PC-9 (cell line): ENCODE measurements around the gene CES2. TPM values are rescaled to one million over a fixed set of nuclear protein-coding genes. Genes with fewer than 3 reads are reported as not detected.

Source experiments
- BruUV-seq: library from RNA; stranded (reverse); fragments of 400-500 nt; replicated peaks from 2 replicates; lab custom pipeline; 2021; lab: Mats Ljungman, UMichigan
- CTCF ChIA-PET: fragments of 300-600 bp; sonication (Branson Sonifier 250); formaldehyde crosslinking; loops from one replicate; lab custom pipeline; 2022; ENCODE audit warnings: antibody characterized with exemption; lab: Charles Lee
- POLR2A ChIA-PET: fragments of 300-600 bp; sonication (Branson Sonifier 250); formaldehyde crosslinking; loops from one replicate; lab custom pipeline; 2022; ENCODE audit warnings: antibody characterized with exemption; ENCODE audit not compliant: unreplicated experiment; lab: Charles Lee
- DNase-seq, 2 experiments: peaks; one replicate each; pipeline versions ENCODE4 v3.0.0 to v3.0.0-alpha.2; 2015 to 2022; ENCODE audit warnings: mixed read lengths in 1 of 2
- H2AFZ ChIP-seq: fragments of 200-600 bp; sonication (generic); 2 replicates; pipeline ENCODE4 v1.8.1; 2017; ENCODE audit warnings: antibody characterized with exemption
- H3F3A ChIP-seq: fragments of 200-600 bp; sonication (generic); 2 replicates; pipeline ENCODE4 v1.8.1; 2017; ENCODE audit warnings: antibody characterized with exemption, mild to moderate bottlenecking, low read depth; ENCODE audit not compliant: insufficient read depth
- H3K27ac ChIP-seq: fragments of 200-600 bp; sonication (generic); 2 replicates; pipeline ENCODE4 v1.6.1; 2016; ENCODE audit warnings: mixed run types
- H3K27me3 ChIP-seq: fragments of 200-600 bp; sonication (generic); 2 replicates; pipeline ENCODE4 v1.6.1; 2016; ENCODE audit warnings: low read depth, mixed run types; ENCODE audit not compliant: insufficient read depth
- H3K36me3 ChIP-seq: fragments of 200-600 bp; sonication (generic); 2 replicates; pipeline ENCODE4 v1.6.1; 2016; ENCODE audit warnings: low read depth, mixed run types
- H3K4me1 ChIP-seq: fragments of 200-600 bp; sonication (generic); replicated peaks from 2 replicates; pipeline ENCODE4 v1.6.1; 2016; ENCODE audit warnings: mixed run types; ENCODE audit not compliant: insufficient read depth
- H3K4me2 ChIP-seq: fragments of 200-600 bp; sonication (generic); 2 replicates; pipeline ENCODE4 v1.6.1; 2017; ENCODE audit warnings: mixed run types
- H3K4me3 ChIP-seq: fragments of 200-600 bp; sonication (generic); 2 replicates; pipeline ENCODE4 v1.6.1; 2016; ENCODE audit warnings: mixed run types
- H3K79me2 ChIP-seq: fragments of 200-600 bp; sonication (generic); 2 replicates; pipeline ENCODE4 v1.6.1; 2017; ENCODE audit warnings: low read depth, mixed run types
- H3K9me2 ChIP-seq: fragments of 200-600 bp; sonication (generic); 2 replicates; pipeline ENCODE4 v1.8.1; 2017; ENCODE audit warnings: mild to moderate bottlenecking; ENCODE audit not compliant: insufficient read depth
- H3K9me3 ChIP-seq: fragments of 200-600 bp; sonication (generic); 2 replicates; pipeline ENCODE4 v1.8.1; 2016; ENCODE audit warnings: low read depth; ENCODE audit not compliant: insufficient read depth
- H4K20me1 ChIP-seq: fragments of 200-600 bp; sonication (generic); 2 replicates; pipeline ENCODE4 v1.8.1; 2017; ENCODE audit not compliant: insufficient read depth
- CTCF ChIP-seq: fragments of 200-600 bp; sonication (generic); conservative IDR thresholded peaks from 2 replicates; pipeline ENCODE4 v1.6.1; 2017; ENCODE audit warnings: mixed run types, antibody characterized with exemption, mild to moderate bottlenecking, moderate library complexity
- EZH2 ChIP-seq: fragments of 200-600 bp; sonication (generic); IDR thresholded peaks from 2 replicates; pipeline ENCODE4 v1.8.0; 2017; ENCODE audit warnings: antibody characterized with exemption, low read depth
- intact Hi-C: fragments of 100-400 bp; cut with micrococcal nuclease; formaldehyde crosslinking; loops from one replicate; pipeline ENCODE4 v1.10.0; 2022; ENCODE audit not compliant: unreplicated experiment
- total RNA-seq: library from RNA; stranded (reverse); gene quantifications from 2 replicates; pipeline ENCODE4 v1.2.3, GENCODE V29; 2021

The CES2 gene
- total RNA-seq, 1 experiment from 2014 or later, result 32.8 TPM

DNA sequence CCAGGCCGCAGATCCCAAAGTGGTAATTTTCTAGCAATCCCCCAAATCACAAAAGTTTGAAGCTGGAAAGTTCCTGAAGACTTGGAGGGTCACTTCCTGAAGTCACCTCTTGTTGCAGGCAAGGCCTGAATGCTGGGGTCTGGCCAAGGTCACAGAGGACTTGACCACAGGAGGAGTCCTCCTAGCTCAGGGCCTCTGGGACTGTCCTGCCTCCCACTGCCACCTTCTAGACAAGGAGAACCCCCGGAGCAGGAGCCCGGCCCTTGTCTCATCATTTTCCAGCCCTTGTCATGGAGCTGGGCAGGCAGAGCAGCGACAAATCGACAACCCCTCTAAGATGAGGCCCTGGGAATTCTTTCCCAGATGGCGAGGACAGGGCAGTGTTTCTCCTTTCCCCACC lies 17.0 kb upstream of the CES2 start:
- H3F3A ChIP-seq, result no peaks in the 10 kb centered on the region
- H3K9me3 ChIP-seq, result no peaks in the 10 kb centered on the region
- no peaks in the 10 kb centered on the region for H3K4me1 ChIP-seq
- no peak overlapping the region for H3K4me2 ChIP-seq
- POLR2A ChIA-PET, result no interaction called here
- no TSS peak for BruUV-seq
- H2AFZ ChIP-seq, result no peak overlapping the region
- TF ChIP-seq CTCF, result no peak
- no peak for TF ChIP-seq EZH2
- no peak overlapping the region for H3K4me3 ChIP-seq
- intact Hi-C loops, result no loop called here
- no peaks in the 10 kb centered on the region for H4K20me1 ChIP-seq
- no peak overlapping the region for H3K27ac ChIP-seq
- H3K27me3 ChIP-seq, result no peaks in the 10 kb centered on the region
- H3K79me2 ChIP-seq, result no peaks in the 10 kb centered on the region
- no peaks in the 10 kb centered on the region for H3K9me2 ChIP-seq
- no peaks in the 10 kb centered on the region for H3K36me3 ChIP-seq
- CTCF ChIA-PET, result no interaction called here
- DNase-seq, result no peak

- Histone ChIP-seq H3K36me3 (no peaks in the 10 kb centered on the region), H3K4me3 (no peak within 1 kb of the TSS), H3K27ac (no peak within 1 kb of the TSS), H3K79me2 (no peaks in the 10 kb centered on the region), H3K4me2 (no peak within 1 kb of the TSS), H3K9me3 (no peaks in the 10 kb centered on the region), H3K4me1 (no peaks in the 10 kb centered on the region), H4K20me1 (no peaks in the 10 kb centered on the region), H3K9me2 (no peaks in the 10 kb centered on the region), H2AFZ (no peak within 1 kb of the TSS), H3K27me3 (no peaks in the 10 kb centered on the region), H3F3A (no peaks in the 10 kb centered on the region)
- no TSS peak for BruUV-seq
- CTCF ChIA-PET, result interaction anchor here (0.6 to 1.2 kb wide), 2 partner anchors 45 to 415 kb away, joined by 3 to 11 read pairs; no protein-coding TSS in a partner anchor
- POLR2A ChIA-PET, result no interaction called here
- DNase-seq, result no peak
- TF ChIP-seq EZH2 (no peak), CTCF (no peak)
- intact Hi-C loops, result no loop called here
Observed at GRCh38 chr16:66918803-66919568, 16.3 kb upstream of the CES2 start, which contains the start of gene CDH16. Gene CDH16 (minus strand): TSS chr16:66918885. CDS start chr16:66918065, 820 bp downstream.

GRCh38 chr16:66919569-66920298 lies 15.6 kb upstream of the CES2 start:
- H3K4me1 ChIP-seq, result no peaks in the 10 kb centered on the region
- intact Hi-C loops, result no loop called here
- no peak overlapping the region for H2AFZ ChIP-seq
- H3K9me3 ChIP-seq, result no peaks in the 10 kb centered on the region
- no peak overlapping the region for H3K27ac ChIP-seq
- no peak for DNase-seq
- no peaks in the 10 kb centered on the region for H3K79me2 ChIP-seq
- H4K20me1 ChIP-seq, result no peaks in the 10 kb centered on the region
- no peaks in the 10 kb centered on the region for H3K36me3 ChIP-seq
- ChIA-PET CTCF (interaction anchor here (1.2 kb wide), 1 partner anchor 46 kb away, joined by 3 read pairs; no protein-coding TSS in a partner anchor), POLR2A (no interaction called here)
- no peaks in the 10 kb centered on the region for H3K27me3 ChIP-seq
- H3K4me2 ChIP-seq, result no peak overlapping the region
- BruUV-seq, result no TSS peak
- H3K9me2 ChIP-seq, result no peaks in the 10 kb centered on the region
- H3K4me3 ChIP-seq, result no peak overlapping the region
- TF ChIP-seq CTCF (no peak), EZH2 (no peak)
- H3F3A ChIP-seq, result no peaks in the 10 kb centered on the region
